GM23248 (cell line): Measurements from ENCODE around the gene CASKIN1. TPM values are rescaled to one million over a fixed set of nuclear protein-coding genes. Genes with fewer than 3 reads are reported as not detected.

Experiments used
- DNase-seq: peaks from one replicate; pipeline ENCODE4 v3.0.0-alpha.2; 2015
- H2AFZ ChIP-seq: fragments of 200-600 bp; sonication (generic); 2 replicates; pipeline ENCODE4 v1.6.1; 2016; ENCODE audit warnings: antibody characterized with exemption
- H3F3A ChIP-seq: fragments of 200-600 bp; sonication (generic); 2 replicates; pipeline ENCODE4 v1.6.1; 2016; ENCODE audit warnings: mild to moderate bottlenecking, antibody characterized with exemption, mixed run types; ENCODE audit not compliant: insufficient read depth
- H3K27ac ChIP-seq: fragments of 200-600 bp; sonication (generic); 2 replicates; pipeline ENCODE4 v1.5.1; 2016; ENCODE audit warnings: mild to moderate bottlenecking
- H3K27me3 ChIP-seq: fragments of 200-600 bp; sonication (generic); replicated peaks from 2 replicates; pipeline ENCODE4 v1.6.1; 2016; ENCODE audit warnings: mild to moderate bottlenecking; ENCODE audit not compliant: insufficient read depth
- H3K36me3 ChIP-seq: fragments of 200-600 bp; sonication (generic); 2 replicates; pipeline ENCODE4 v1.6.1; 2016; ENCODE audit warnings: low read depth, mild to moderate bottlenecking
- H3K4me1 ChIP-seq: fragments of 200-600 bp; sonication (generic); 2 replicates; pipeline ENCODE4 v1.6.1; 2016; ENCODE audit warnings: mild to moderate bottlenecking; ENCODE audit not compliant: insufficient read depth
- H3K4me2 ChIP-seq: fragments of 200-600 bp; sonication (generic); one replicate; pipeline ENCODE4 v1.6.1; 2016; ENCODE audit warnings: mild to moderate bottlenecking; ENCODE audit not compliant: unreplicated experiment
- H3K4me3 ChIP-seq: fragments of 200-600 bp; sonication (generic); 2 replicates; pipeline ENCODE4 v1.5.1; 2016; ENCODE audit warnings: mild to moderate bottlenecking
- H3K79me2 ChIP-seq: fragments of 200-600 bp; sonication (generic); 2 replicates; pipeline ENCODE4 v1.6.1; 2016; ENCODE audit warnings: mild to moderate bottlenecking; ENCODE audit not compliant: insufficient read depth
- H3K9ac ChIP-seq: fragments of 200-600 bp; sonication (generic); 2 replicates; pipeline ENCODE4 v1.6.1; 2016; ENCODE audit warnings: mild to moderate bottlenecking
- H3K9me2 ChIP-seq: fragments of 200-600 bp; sonication (generic); 2 replicates; pipeline ENCODE4 v1.6.1; 2016; ENCODE audit warnings: mixed run types, mild to moderate bottlenecking, moderate library complexity; ENCODE audit not compliant: insufficient read depth
- H3K9me3 ChIP-seq: fragments of 200-600 bp; sonication (generic); one replicate; pipeline ENCODE4 v1.6.1; 2017; ENCODE audit warnings: low read depth
- H4K20me1 ChIP-seq: fragments of 200-600 bp; sonication (generic); 2 replicates; pipeline ENCODE4 v1.6.0; 2016; ENCODE audit not compliant: insufficient read depth
- EZH2 ChIP-seq: fragments of 200-600 bp; sonication (generic); IDR thresholded peaks from 2 replicates; pipeline ENCODE4 v1.6.1; 2018; ENCODE audit warnings: antibody characterized with exemption, mild to moderate bottlenecking; ENCODE audit not compliant: insufficient read depth, poor library complexity, severe bottlenecking
- EZH2phosphoT487 ChIP-seq: fragments of 200-600 bp; sonication (generic); IDR thresholded peaks from 2 replicates; pipeline ENCODE4 v1.6.1; 2018; ENCODE audit warnings: antibody characterized with exemption, moderate library complexity, mild to moderate bottlenecking, low read depth; ENCODE audit not compliant: insufficient read depth
- WGBS, 2 experiments: methylation state at CpG; one replicate each; pipeline ENCODE4 v1.1.6; 2015 to 2017; ENCODE audit warnings: low lambda C conversion rate in 2 of 2, low coverage in 1 of 2; ENCODE audit errors: missing lambda C conversion rate in 2 of 2; 5-methylcytosine and 5-hydroxymethylcytosine counted together
- in situ Hi-C: fragments of 300-500 bp; cut with MboI; formaldehyde crosslinking; loops from 2 replicates; pipeline ENCODE4 v1.15.0; 2020
- polyA plus RNA-seq: library from polyadenylated mRNA; unstranded; fragments of >200 nt; fragmentation: Nextera tagmentation; extraction: Ambion mirVana; gene quantifications from 2 replicates; pipeline ENCODE4 v1.2.1, GENCODE V29; 2016
- total RNA-seq: library from RNA; depleted of rRNA; stranded (reverse); fragments of >200 nt; shearing (Covaris generic); gene quantifications from 2 replicates; pipeline ENCODE4 v1.2.3, GENCODE V29; 2014

The CASKIN1 gene
- total and polyA plus RNA-seq, 2 experiments from 2014 or later: not detected

DNA sequence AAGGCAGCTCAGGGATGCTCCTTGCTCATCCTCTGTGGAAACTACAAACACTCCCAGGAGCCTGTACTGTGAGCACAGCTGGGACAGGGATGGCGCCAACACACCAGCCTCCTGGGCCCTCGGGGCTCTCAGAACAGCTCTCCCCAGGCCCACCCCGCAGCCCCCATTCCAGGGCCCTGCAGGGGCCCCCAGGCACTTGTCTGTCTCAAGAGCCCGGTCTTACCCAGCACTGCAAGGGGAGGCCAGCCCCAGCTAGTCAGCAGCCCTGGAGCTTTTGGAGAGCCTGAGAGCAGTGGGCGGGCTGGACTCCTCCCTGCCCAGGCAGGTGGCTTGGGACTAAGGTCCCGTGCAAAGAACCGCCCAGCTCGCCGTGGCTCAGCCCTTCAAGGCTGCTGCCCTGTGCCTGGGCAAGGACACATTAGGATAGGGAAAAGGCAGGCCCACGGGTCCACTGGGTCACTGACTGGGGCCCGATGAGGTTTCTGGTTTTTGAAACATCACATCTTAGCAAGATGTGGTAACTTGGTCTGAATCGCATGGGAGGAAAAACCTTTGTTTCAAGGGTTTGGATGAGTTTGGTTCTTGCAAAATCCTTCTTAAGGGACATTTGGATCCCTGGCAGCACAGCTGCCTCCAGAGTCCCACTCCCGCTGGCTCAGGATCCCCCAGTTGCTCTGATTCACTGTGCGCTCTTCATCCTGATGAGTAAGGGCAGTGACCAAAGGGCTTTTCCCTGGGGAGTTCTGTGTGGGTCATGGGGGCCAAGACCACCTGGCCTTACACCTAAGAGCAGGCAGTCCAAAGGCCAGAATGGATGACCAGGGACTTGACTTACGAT is 42.7 kb upstream of the CASKIN1 start:
- H3K36me3 ChIP-seq: peaks cover 6% of the 10 kb centered on the region; the same call in 1 of the 2 replicates
- H3K9me3 ChIP-seq: no peaks in the 10 kb centered on the region
- H3F3A ChIP-seq: no peaks in the 10 kb centered on the region
- WGBS, 2 experiments: 68 to 72% methylated on average over 12 to 15 of the region's 15 CpGs
- in situ Hi-C loops: no loop called here
- no peak overlapping the region for H3K9ac ChIP-seq
- no peaks in the 10 kb centered on the region for H3K79me2 ChIP-seq
- H3K4me2 ChIP-seq: no peak overlapping the region
- DNase-seq: peak; percentile 32
- H3K4me1 ChIP-seq: no peaks in the 10 kb centered on the region
- no peak overlapping the region for H3K4me3 ChIP-seq
- TF ChIP-seq EZH2 (no peak), EZH2phosphoT487 (no peak)
- no peaks in the 10 kb centered on the region for H3K9me2 ChIP-seq
- H4K20me1 ChIP-seq: no peaks in the 10 kb centered on the region
- H2AFZ ChIP-seq: no peak overlapping the region
- no peak overlapping the region for H3K27ac ChIP-seq
- H3K27me3 ChIP-seq: no peaks in the 10 kb centered on the region

DNA sequence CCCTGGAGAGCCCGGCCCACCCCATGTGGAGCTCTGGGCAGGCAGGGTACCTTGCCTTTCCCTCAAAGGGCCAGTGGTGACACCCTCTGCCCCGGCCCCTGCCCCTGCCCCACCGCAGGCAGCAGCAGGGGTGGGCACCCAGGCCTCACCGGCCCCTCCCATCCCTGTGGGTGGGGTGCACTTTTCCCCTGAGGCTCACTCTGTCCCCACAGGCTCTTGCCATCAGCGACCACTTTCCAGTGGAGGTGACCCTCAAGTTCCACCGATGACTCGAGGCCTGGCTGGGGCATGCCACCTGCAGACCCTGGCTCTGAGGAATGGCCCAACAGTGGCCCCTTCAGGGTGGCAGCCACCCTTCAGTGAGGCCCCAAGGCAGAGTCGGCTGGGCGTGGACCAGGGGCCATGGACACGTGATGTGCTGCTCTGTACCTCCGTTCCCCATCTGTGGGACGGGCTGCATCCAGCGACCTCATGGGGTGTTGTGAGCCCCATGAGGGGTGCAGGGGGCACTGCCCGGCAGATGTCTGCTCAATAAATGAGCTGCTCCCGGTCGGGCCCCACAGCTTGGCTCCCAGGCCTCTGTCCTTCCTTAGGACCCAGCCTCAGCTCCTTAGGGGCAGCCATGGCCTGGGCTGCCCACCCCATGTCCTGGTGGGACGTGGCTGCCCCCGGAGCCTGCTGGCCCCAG is 41.9 kb upstream of the CASKIN1 start:
- Histone ChIP-seq H3F3A (no peaks in the 10 kb centered on the region), H3K4me3 (no peak overlapping the region), H3K4me2 (no peak overlapping the region), H3K9me3 (no peaks in the 10 kb centered on the region), H3K4me1 (no peaks in the 10 kb centered on the region), H2AFZ (no peak overlapping the region), H3K27me3 (no peaks in the 10 kb centered on the region), H3K27ac (no peak overlapping the region), H3K9ac (no peak overlapping the region), H3K36me3 (peaks cover 6% of the 10 kb centered on the region; the same call in 1 of the 2 replicates), H3K79me2 (no peaks in the 10 kb centered on the region), H3K9me2 (no peaks in the 10 kb centered on the region), H4K20me1 (no peaks in the 10 kb centered on the region)
- DNase-seq: no peak
- 82 to 84% methylated on average over 14 to 15 of the region's 18 CpGs for WGBS, 2 experiments
- no peak for TF ChIP-seq EZH2
- no peak for TF ChIP-seq EZH2phosphoT487
- in situ Hi-C loops: no loop called here

DNA sequence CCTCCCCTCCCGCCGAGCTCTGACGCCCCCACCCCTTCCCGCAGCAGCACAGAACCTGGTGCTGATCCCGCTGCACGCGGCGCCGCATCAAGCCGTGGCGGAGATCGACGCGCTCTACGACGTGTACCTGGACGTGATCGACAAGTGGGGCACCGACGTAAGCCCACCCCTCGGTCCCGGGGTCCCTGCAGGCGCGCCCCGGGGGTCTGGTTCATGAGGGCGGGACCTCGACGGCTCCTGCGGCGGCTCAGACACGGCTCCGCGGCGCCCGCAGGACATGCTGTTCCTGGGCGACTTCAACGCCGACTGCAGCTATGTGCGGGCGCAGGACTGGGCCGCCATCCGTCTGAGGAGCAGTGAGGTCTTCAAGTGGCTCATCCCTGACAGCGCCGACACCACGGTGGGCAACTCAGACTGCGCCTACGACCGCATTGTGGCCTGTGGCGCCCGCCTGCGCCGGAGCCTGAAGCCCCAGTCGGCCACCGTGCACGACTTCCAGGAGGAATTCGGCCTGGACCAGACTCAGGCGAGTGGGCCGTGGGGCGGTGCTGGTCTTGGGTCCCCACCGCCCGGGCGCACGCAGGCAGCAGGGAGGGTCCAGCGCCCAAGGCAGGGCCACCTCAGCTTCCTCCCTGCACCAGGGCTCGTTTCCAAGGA is 41.2 kb upstream of the CASKIN1 start:
- Histone ChIP-seq H3F3A (no peaks in the 10 kb centered on the region), H3K4me1 (no peaks in the 10 kb centered on the region), H3K27ac (no peak overlapping the region), H3K36me3 (peaks cover 5% of the 10 kb centered on the region; the same call in 1 of the 2 replicates), H2AFZ (no peak overlapping the region), H4K20me1 (no peaks in the 10 kb centered on the region), H3K4me3 (no peak overlapping the region), H3K4me2 (no peak overlapping the region), H3K27me3 (no peaks in the 10 kb centered on the region), H3K79me2 (no peaks in the 10 kb centered on the region), H3K9ac (no peak overlapping the region), H3K9me2 (no peaks in the 10 kb centered on the region), H3K9me3 (no peaks in the 10 kb centered on the region)
- WGBS, 2 experiments: 68 to 80% methylated on average over 37 to 57 of the region's 65 CpGs
- DNase-seq: no peak
- TF ChIP-seq EZH2 (no peak), EZH2phosphoT487 (no peak)
- in situ Hi-C loops: no loop called here

DNA sequence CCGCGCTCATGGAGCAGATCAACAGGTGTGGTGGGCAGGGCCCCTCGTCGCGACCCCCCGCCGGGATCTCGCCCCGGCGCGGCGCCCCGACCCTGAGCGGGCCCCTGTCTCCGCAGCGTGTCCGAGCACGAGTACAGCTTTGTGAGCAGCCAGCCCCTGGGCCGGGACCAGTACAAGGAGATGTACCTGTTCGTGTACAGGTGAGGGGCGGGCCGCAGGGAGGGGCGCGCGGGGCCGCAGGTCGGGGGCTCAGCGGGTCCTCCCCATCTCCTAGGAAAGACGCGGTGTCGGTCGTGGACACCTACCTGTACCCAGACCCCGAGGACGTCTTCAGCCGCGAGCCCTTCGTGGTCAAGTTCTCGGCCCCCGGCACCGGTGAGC is 40.7 kb upstream of the CASKIN1 start:
- no peak for DNase-seq
- Histone ChIP-seq H3K9ac (peak overlapping the region; percentile 9; the same call in 1 of the 2 replicates), H2AFZ (no peak overlapping the region), H3K4me1 (no peaks in the 10 kb centered on the region), H3K27ac (no peak overlapping the region), H3K79me2 (no peaks in the 10 kb centered on the region), H3K36me3 (peaks cover under 1% of the 10 kb centered on the region; the same call in 1 of the 2 replicates), H3K27me3 (no peaks in the 10 kb centered on the region), H4K20me1 (no peaks in the 10 kb centered on the region), H3F3A (no peaks in the 10 kb centered on the region), H3K9me3 (no peaks in the 10 kb centered on the region), H3K4me3 (peak overlapping the region; percentile 53), H3K4me2 (peak overlapping the region; percentile 53), H3K9me2 (no peaks in the 10 kb centered on the region)
- in situ Hi-C loops: no loop called here
- 5 to 10% methylated on average over 22 to 38 of the region's 40 CpGs for WGBS, 2 experiments
- TF ChIP-seq EZH2 (no peak), EZH2phosphoT487 (no peak)
